IMR-90 (cell line): ENCODE results near the gene TLCD2.

ENCODE experiments used
- CTCF ChIP-seq: conservative IDR thresholded peaks from 2 replicates; pipeline ENCODE4 v1.5.1; 2012; ENCODE audit warnings: mild to moderate bottlenecking, low read depth, low read length, improper control_type of control experiment
- MAFK ChIP-seq: IDR thresholded peaks from 2 replicates; pipeline ENCODE4 v1.6.1; 2012; ENCODE audit warnings: low read depth, low read length, improper control_type of control experiment
- MXI1 ChIP-seq: IDR thresholded peaks from 2 replicates; pipeline ENCODE4 v1.6.1; 2012; ENCODE audit warnings: low read depth, mild to moderate bottlenecking, low read length, moderate library complexity, borderline replicate concordance
- NFE2L2 ChIP-seq: fragments of 150-350 bp; IDR thresholded peaks from 2 replicates; pipeline ENCODE4 v1.6.1; 2016; ENCODE audit warnings: low read depth, mild to moderate bottlenecking, low read length
- POLR2A ChIP-seq: IDR thresholded peaks from 2 replicates; pipeline ENCODE4 v1.6.1; 2012; ENCODE audit warnings: mild to moderate bottlenecking, low read depth, low read length
- RFX5 ChIP-seq: IDR thresholded peaks from 2 replicates; pipeline ENCODE4 v1.8.0; 2012; ENCODE audit warnings: low read depth, mild to moderate bottlenecking, low read length, moderate library complexity
- SMC3 ChIP-seq: fragments of 150-350 bp; IDR thresholded peaks from 2 replicates; pipeline ENCODE4 v1.6.1; 2016; ENCODE audit warnings: low read depth, mild to moderate bottlenecking, antibody characterized with exemption, low read length, moderate library complexity
- USF2 ChIP-seq: fragments of 150-350 bp; IDR thresholded peaks from 2 replicates; pipeline ENCODE4 v1.6.1; 2017; ENCODE audit warnings: mild to moderate bottlenecking, antibody characterized with exemption, low read length, low read depth

- no peak for TF ChIP-seq CTCF
- TF ChIP-seq NFE2L2: no peak
- TF ChIP-seq POLR2A: no peak
- no peak for TF ChIP-seq RFX5
- TF ChIP-seq USF2: peak; percentile 57; the same call in 1 of the 2 replicates
- TF ChIP-seq MAFK: no peak
- TF ChIP-seq SMC3: no peak
- no peak for TF ChIP-seq MXI1
Measured at GRCh38 chr17:1730326-1731193, 20.4 kb upstream of the TLCD2 start.
